NCI-H146 treated with DMSO at 0.1 percent for 48 hours (cell line): ENCODE measurements around the gene SLC6A13.
A peak's percentile ranks its signal among the peaks of the same experiment; 100 is the strongest.
"Not testable (repeated sequence)": the region's sequence is repeated elsewhere in the genome, so short reads cannot be mapped to it uniquely, and the experiment has no call there.

Experiments
- DNase-seq: peaks from one replicate; lab custom pipeline; 2025; ENCODE audit not compliant: unreplicated experiment; lab: John Stamatoyannopoulos, UW

The SLC6A13 gene

DNA sequence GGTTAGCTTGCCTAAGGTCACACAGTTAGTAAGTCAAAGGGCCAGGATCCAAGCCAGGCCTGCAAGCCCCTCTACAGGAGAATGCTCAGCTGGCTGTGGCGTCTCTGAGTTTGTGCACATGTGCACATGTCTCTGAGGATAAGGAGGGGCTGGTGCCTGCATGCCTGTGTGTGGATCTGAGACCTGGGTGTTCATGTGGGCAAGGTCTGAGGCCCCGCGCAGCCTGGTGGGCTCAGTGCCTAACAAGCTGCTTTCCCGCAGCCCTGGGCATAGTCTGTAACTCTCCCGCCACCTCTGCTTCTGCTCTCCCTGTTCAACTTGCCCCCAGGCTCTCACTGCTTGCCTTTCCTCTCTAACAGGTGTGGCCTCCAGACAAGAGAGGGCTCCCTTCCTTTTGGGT, 44.4 kb downstream of the SLC6A13 start:
- DNase-seq: no peak

DNA sequence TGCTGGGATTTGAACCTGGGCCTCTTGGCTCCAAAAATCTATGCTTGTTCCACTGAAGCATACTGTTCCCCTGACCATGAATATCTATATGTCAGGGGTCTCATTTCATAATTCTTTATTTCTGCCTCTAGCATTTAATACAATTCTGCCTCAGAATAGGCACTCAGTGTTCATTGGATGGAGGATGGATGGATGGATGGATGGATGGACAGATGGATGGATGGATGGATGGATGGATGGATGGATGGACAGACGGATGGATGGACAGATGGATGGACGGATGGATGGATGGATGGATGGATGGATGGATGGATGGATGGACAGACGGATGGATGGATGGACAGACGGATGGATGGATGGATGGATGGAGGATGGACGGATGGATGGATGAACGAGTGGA, 45.6 kb downstream of the SLC6A13 start:
- not testable (repeated sequence) for DNase-seq

GRCh38 chr12:215116-215515, 47.5 kb downstream of the SLC6A13 start:
- DNase-seq: no peak

DNA sequence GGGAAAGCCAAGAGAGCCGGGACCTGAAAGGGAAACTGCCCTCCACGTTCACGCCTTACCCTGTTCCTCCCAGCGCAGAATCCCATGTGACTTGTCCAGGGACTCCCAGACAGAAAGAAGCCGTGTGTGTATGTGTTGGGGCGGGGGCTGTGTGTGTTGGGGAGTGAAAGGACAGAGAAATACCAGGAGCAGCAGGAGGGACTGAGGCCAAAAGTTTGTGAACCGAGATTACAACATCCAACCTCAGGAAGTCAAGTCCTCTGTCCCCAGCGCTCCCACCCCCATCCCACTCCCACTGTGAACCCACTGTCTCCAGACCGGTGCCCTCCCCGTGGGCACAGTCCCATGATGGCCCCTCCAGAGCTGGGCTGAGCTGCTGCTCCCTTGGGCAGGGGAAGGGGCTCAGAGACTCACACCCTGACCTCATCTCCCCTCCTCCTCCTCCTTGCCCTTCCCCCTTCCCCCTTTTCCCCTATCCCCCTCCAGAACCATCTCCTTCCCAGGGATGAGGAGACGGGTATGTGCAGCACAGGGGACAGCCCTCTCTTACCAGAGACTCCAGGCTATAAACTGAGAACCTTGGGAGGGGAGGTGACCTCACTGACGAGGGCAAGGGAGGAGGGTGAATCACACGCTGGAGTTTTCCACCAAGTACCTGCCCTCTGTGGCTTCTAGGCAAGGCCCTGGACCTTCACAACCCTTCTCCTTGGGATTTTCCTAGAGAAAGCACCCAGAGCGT, 48.5 kb downstream of the SLC6A13 start, which contains the start of gene SLC6A12:
Gene SLC6A12, minus strand, starts transcription at position 155 of the 739 bp plus-strand sequence. CDS start 4,171 bp downstream, outside the sequence.
- no peak for DNase-seq

DNA sequence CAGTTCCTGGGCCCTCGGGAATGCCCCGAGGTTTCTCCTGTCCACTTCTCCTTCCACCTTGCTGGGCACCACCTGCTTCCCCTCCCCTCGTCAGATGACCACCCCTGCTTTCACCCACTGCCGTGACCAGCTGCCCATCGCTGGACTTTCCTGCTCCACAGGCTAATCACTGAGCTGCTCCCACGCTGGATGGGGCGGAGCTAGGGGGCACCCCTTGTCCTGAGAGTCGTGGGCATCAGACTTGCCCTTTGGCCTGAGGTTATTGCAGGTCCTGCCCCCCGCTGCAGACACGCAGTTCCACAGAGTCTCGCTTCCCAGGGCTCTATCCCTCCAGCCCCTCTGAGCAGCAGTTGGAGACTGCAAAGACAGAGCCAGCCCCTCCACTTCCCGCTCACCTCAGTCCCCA, 49.1 kb downstream of the SLC6A13 start:
- no peak for DNase-seq

DNA sequence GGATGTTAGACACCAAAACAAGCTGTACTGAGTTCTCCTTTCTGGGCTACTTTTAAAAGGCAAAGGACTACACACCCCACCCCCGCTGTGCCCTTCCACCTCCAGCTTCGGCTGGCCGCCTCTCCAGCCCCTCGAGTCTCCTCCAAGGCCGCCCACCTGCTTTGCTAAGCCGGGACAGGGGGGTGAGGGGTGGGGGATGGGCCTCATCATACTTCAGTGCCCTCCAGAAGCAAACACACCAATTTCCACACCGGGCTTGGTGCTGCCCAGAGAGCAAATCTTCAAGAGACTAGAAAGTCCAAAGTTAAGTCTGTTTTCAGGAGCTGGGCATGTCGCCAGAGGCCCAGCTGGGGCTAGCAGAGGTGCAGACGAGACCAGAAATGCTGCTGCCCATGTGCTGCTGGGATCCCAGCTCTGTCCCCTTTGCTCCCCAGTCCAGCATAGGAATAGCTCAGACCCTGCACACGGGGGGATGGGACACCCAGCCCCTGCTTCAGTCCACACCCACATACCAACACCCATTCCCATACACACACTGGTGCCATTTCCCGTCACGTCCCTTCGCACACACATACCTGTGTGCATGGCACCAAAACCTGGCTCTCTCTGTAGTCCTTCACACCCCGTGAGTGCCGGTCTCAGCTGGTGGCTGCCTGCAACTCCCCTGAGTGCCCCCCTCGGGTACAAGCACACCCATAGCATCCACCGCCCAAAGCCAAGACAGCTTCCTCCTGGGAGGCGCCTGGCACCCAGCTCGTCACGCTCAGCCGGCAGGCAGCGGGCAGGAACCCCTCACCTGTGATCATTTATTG, 49.7 kb downstream of the SLC6A13 start:
- no peak for DNase-seq

DNA sequence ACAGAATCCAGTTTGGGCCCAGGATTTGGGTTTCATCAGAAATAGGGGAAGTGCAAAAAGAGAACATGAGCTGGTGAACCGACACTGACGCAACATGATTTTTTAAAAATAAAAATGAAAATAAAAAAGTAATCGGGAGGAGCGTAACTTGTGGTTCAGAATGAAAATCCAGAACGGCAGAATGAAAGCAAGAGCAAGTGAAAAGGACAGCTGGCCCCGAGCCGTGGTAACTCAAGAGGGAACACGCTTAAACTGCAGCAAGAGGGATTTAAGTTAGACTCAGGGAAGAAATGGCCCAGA, 50.3 kb downstream of the SLC6A13 start:
- DNase-seq: no peak

GRCh38 chr12:211639-212414, 50.8 kb downstream of the SLC6A13 start:
- DNase-seq: no peak

GRCh38 chr12:211142-211465, 51.5 kb downstream of the SLC6A13 start:
- no peak for DNase-seq

DNA sequence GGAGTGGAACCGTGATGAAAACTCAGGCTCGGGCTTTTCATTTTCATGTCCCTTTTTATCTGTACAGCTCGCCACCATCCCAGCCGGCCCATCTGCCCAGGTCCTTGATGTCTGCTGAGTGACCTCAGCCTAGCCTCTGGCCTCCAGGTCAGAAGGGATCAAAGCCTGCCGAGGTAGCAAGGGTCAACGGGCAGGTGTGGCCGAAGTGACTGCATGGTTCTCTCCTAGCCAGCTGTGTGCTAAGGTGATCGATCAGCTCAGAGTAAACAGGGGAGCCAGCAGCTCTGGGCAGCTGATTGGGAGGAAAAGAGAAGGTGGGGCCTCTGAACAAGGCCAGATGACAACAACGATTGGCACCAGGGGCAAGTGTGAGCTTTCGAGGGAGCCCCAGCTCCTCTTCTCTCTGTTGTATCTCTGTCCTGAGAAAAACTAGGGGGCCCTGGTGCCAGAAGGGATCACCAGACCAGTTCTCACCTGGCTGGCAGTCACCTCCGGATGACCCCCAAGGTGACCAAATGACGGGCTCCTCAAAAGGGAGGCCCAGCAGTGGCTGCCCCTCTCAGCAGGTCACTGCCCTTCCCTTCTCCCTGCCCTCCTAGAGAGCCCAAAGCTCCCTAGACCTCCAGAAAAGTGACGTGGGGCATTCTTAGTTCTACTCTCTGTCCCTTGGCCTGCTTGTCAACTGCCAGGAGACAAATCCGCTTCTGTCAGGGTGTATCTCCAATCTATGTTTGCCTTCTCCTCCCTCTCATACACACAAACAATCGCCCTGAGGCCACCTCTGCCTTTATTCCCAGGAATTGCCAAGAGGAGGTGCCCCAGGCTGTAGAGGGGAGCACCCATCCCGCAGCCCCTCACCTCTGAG, 52.1 kb downstream of the SLC6A13 start:
- DNase-seq: peak; percentile 79

DNA sequence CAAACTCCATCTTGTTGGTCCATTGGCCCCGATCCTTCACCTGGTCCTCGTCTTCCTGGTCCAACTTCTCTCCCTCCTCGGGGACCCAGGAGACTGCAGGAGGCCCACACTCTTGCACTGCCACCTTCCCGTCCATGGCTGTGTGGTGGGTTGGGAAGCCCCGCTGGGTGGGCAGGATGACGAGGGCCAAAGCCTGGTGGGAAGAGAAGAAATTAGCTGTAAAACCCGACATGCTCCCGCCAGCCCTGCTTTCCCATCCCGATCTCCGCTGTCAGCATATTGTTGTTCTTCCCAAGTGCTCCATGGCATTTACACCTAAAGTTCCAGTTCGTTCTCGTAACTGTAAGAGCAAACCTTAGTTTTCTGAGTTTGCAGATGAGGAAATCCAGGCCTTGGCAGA, 52.8 kb downstream of the SLC6A13 start:
- no peak for DNase-seq

- no peak for DNase-seq
Measured at GRCh38 chr12:209246-209645, 53.4 kb downstream of the SLC6A13 start.

GRCh38 chr12:208813-209212, 53.8 kb downstream of the SLC6A13 start:
- no peak for DNase-seq

GRCh38 chr12:207804-208203, 54.8 kb downstream of the SLC6A13 start:
- DNase-seq: no peak

GRCh38 chr12:206746-207440, 55.7 kb downstream of the SLC6A13 start:
- no peak for DNase-seq

DNA sequence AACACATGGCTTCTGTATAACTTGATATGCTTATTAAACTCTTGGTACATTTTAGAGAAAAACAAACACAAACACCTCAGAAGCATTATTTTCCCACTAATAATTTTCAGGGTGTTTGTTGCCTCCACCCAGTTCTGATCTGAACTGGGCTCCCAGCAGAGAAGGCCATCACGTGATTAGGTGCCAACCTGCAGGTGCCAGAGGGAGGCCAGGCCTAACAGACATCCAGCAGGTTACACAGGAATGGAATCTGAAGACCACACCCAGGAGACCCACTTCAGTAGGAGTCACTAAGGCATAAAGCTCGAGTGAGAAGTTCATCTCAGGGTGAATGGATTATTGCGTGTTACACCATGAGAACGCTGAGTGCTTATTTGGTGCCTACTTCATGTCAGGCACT, 57.6 kb downstream of the SLC6A13 start:
- DNase-seq: no peak

DNA sequence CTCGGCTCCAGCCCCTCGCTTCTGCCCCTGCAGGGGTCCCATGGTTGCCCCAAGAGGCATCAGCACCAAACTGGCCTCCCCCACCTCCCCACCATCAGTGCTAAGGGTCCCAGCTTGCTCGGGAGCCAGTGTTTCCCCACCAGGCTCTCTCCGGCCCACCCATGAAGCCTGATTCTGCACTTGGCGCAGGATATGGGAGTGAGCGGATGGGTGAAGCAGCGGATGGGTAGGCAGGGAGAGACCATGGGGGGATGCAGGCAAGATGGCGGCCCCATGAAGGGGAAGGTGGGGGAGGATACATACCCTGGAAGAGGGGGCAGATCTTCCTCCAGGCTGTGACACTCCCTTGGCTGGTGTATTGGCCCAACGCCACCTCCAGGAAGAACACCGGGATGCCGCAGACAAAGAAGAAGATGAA, 58.4 kb downstream of the SLC6A13 start:
- no peak for DNase-seq

DNA sequence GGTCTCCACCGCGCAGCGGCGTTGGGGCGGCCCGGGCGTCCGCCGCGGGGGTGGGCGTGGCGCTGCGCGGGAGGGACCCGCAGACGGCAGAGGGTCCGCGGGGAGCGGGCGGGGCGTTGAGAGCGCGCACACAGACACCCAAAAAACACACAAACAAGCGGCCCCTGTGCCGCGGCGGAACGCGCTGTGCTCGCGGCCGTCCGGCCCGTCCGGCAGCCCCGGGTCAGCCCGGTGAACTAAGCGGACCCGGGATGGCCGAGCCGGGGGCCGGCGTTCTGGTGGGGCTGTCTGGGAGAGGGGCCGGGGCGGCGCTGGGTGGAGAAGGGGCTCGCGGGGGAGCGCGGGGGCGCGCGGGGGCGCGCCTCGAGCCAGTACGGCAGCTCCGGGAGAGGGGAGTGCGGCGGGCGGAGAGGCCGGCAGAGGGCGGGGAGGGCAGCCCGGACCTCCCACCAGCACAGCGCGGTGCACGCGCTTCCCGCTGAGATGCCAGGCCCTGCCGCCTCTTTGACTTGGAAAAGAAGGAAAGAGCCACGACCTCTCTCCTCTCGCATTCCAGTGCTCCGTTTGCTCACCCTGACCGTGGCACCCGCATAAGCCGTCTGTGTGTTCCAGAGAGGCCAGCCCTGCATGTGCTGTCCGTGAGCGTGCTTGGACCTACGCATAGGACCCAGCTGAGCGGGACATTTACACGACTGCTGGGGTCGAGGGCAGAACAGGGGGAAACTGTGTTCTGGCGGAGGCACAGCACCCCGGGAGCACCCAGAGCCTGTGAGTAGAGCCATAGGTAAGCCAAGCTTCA, 59.0 kb downstream of the SLC6A13 start:
- DNase-seq: peak; percentile 14

DNA sequence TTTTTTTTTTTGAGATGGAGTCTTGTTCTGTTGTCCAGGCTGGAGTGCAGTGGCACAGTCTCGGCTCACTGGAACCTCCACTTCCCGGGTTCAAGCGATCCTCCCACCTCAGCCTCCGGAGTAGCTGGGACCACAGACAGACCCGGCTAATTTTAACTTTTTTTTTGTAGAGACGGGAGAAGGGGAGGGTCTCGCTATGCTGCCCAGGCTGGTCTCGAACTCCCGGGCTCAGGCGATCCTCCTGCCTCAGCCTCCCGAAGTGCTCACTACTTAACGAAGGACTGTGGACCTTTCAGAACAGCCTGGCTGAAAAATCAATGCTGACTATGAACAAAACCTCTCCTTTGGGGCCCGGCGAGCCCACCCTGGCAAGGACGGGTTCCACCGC, 59.6 kb downstream of the SLC6A13 start:
- DNase-seq: no peak
